Erythroblast (primary cell): ENCODE results near the gene MAEA.

Experiments
- DNase-seq, 2 experiments: peaks; one replicate each; lab custom pipeline; 2025; lab: John Stamatoyannopoulos, UW
- GATA1 ChIP-seq: IDR thresholded peaks from 2 replicates; pipeline ENCODE4 v1.6.1; 2011; ENCODE audit warnings: low read depth, mild to moderate bottlenecking, control low read depth, low read length, moderate library complexity
- POLR2A ChIP-seq: IDR thresholded peaks from 2 replicates; pipeline ENCODE4 v1.6.1; 2011; ENCODE audit warnings: mild to moderate bottlenecking, low read length

Gene MAEA

DNA sequence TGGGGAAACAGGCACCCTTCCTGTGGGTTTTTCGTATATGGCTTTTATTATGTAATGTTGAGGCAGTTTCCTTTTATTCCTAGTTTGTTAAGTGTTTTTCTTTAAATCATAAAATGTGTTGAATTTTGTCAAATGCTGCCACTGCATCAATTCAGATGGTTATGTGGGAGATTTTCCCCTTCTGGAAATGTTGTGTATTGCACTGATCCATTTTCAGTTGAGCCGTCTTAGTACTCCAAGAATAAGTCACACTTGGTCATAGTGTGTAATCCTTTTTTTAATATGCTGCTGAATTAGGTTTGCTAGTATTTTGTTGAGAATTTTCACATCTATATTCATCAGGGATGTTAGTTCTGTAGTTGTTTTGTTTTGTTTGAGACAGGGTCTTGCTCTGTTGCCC is 31.2 kb upstream of the MAEA start:
- DNase-seq: no peak
- no peak for TF ChIP-seq POLR2A
- no peak for TF ChIP-seq GATA1

- DNase-seq: no peak
- no peak for TF ChIP-seq POLR2A
- no peak for TF ChIP-seq GATA1
These were observed 29.7 kb upstream of the MAEA start for GRCh38 chr4:1259966-1260365.

- TF ChIP-seq POLR2A (no peak), GATA1 (no peak)
- DNase-seq: no peak
These were observed 29.1 kb upstream of the MAEA start for GRCh38 chr4:1260418-1261106.

DNA sequence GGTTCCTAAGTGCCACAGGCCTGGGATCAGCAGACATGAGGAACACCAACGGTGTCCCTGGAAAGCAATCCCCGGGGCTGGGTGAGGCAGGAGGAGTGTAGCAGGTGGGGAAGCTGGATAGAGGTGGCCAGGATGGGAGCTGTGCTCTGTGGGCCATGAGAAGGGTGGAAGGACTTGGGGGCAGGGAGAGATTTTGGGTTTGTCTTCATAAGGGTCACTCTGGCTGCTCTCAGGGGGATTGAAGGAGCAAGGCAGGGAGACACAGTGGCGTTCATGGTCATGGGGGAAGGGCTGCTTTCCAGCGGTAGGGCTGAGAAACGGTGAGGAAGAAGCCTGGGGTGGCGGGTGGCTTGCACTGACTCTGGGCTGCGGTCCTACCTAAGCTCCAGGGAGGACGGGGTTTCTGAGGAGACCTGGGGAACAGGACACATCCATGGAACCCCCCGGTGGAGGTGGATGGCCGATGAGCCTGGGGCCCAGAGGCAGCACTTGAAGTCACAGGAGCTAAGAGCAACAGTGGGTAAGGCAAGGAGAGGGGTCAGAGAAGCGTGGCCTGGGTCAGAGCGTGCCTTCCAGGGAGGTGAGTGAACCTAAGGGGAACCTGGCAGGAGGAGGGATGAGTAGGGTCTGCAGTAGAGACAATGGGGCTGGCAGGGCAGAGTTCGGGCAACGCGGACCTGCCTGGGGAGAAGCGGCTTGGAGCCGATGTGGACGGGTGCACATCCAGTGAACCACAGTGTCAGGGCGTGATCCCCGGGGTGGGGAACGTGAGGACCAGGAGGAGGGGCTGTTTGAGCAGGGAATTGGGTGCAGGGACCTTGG is 28.4 kb upstream of the MAEA start:
- TF ChIP-seq POLR2A (no peak), GATA1 (no peak)
- no peak for DNase-seq

- DNase-seq: no peak
- TF ChIP-seq GATA1 (no peak), POLR2A (no peak)
These were observed 24.7 kb upstream of the MAEA start for GRCh38 chr4:1264942-1265341.

DNA sequence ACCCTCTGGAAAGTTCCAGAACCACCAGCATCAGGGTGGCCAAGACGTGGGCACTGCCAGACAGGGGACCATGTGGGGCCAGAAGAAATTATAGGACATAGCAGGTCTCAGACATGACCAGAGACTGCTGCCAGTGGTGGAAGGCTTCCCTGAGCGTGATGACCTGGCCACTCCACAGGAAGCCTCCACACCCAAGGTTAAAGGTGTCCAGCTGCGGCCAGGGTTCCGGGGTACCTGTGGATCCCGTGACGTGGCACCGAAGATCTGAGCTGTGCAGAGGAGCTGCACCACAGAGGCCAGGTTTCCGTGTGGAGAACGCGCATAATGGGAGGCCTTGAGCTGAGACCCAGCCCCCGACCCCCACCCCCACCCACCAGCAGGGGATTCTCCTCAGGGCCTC is 24.3 kb upstream of the MAEA start:
- no peak for DNase-seq
- TF ChIP-seq GATA1 (no peak), POLR2A (no peak)

DNA sequence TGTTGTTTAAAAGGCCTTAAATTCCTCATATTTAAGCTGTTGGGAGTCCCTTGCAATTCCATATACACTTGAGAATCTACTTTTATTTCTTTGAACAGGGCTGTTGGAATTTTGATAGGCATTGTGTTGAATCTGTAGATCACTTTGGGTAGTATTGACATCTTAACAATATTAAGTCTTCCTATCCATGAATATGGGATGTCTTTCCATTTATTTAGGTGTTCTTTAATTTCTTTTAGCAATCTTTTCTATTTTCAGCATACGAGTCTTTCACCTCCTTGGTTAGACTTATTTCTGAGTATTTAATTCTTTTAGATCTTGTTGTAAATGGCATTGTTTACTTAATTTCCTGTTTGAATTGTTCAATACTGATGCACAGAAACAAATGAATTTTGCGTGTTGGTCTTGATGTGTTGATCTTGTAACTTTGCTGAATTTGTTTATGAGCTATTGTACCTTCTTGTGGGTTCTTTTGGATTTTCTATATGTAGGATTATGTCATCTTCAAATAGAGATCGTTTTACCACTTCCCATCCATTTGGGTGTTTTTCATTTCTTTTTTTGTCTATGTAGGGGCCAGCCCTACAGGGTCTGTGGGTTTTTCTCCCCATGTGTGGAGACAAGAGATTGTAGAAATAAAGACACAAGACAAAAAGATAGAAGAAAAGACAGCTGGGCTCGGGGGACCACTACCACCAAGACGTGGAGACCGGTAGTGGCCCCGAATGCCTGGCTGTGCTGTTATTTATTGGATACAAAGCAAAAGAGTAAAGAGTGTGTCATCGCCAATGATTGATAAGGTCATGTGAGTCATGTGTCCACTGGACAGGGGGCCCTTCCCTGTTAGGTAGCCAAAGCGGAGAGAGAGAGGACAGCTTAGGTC is 22.6 kb upstream of the MAEA start:
- TF ChIP-seq POLR2A (no peak), GATA1 (no peak)
- no peak for DNase-seq

DNA sequence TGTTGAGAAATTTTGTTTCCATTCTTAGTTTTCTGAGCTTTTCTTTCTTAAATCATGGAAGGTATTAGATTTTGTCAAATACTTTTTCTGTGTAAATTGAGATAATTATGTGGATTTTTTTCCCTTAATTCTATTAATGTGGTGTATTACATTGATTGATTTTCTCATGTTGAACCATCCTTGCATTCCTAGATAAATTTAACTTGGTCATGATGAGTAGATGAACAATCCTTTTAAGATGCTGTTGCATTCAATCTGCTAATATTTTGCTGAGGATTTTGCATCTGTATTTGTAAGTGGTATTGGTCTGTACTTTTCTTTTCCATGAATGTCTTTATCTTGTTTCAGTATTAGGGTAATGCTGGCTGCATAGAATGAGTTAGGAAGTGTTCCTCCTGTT is 20.5 kb upstream of the MAEA start:
- TF ChIP-seq GATA1 (no peak), POLR2A (no peak)
- no peak for DNase-seq

DNA sequence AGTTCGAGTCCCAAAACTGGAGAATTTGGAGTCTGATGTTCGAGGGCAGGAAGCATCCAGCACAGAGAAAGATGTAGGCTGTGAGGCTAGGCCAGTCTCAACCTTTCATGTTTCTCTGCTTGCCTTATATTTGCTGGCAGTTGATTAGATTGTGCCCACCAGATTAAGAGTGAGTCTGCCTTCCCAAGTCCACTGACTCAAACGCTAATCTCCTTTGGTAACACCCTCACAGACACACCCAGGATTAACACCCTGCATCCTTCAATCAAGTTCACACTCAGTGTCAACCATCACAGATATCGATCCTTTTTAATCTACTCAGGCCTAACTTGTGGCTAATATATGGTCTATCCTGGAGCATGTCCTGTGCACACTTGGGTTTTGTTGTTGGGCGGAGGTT is 18.0 kb upstream of the MAEA start:
- DNase-seq: peak; percentile 10 to 67
- TF ChIP-seq GATA1 (no peak), POLR2A (no peak)

GRCh38 chr4:1274871-1275270 is 14.8 kb upstream of the MAEA start:
- no peak for DNase-seq
- TF ChIP-seq GATA1: no peak
- no peak for TF ChIP-seq POLR2A

GRCh38 chr4:1276984-1277383 is 12.7 kb upstream of the MAEA start:
- no peak for TF ChIP-seq GATA1
- TF ChIP-seq POLR2A: no peak
- DNase-seq: no peak

DNA sequence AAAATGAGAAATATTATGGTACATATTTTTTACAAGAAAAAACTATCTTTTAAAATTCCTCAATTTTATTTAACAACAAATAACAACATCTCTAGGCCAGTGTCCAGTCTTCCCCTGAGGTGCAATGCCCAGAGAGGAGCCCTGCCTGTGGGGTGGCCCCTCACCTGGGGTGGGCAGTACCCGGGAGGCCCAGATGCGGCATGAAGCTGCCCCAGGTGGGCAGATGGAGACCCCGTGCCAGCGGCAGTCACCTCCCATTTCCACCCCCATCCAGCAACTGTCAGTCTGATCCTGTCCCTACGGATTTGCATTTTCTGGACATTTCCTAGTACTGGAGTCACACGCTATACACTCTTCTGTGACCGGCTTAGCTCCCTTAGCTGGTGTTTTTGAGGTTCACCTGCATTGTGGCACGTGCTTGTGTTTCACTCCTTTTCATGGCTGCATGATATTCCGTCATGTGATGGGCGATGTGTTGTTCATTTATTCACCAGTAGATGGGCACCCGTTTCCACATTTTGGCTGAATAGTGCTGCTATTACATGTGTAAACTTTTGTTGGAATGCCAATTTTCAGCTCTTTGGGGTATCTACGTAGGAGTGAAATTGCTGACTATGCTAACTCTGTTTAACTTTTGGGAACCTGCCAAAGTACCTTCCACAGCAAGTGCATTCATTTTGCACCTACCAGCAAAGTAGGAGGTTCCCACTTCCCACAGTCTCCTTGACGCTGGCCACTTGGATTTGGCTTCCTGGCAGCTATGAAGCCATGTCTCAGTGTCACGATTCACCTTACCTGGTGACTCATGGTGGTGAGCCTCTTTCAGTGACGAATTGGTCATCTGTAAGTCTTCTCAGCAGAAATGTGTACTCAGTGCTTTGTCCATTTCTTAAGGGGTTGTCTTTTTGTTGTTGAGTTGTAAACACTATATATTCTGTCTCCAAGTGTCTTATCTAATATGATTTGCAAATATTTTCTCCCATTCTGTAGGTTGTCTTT is 11.7 kb upstream of the MAEA start:
- peak in 1 of 2 experiments; percentile 17 for DNase-seq
- TF ChIP-seq POLR2A (no peak), GATA1 (no peak)
